HG02798 (cell line): ENCODE data around the gene PARP15.
"Not testable (repeated sequence)": the region's sequence is repeated elsewhere in the genome, so short reads cannot be mapped to it uniquely, and the experiment has no call there.

Source experiments
- ATAC-seq: cut with Tn5 transposase; IDR thresholded peaks from one replicate; pipeline ENCODE4 v1.9.1; 2021; ENCODE audit warnings: mild to moderate bottlenecking; ENCODE audit not compliant: unreplicated experiment, poor library complexity

The PARP15 gene

GRCh38 chr3:122612696-122613095, 35.2 kb downstream of the PARP15 start:
- no peak for ATAC-seq

GRCh38 chr3:122615303-122615702, 37.9 kb downstream of the PARP15 start:
- ATAC-seq: no peak

GRCh38 chr3:122618614-122619013, 41.2 kb downstream of the PARP15 start:
- ATAC-seq: no peak

- ATAC-seq: no peak
These were observed 41.6 kb downstream of the PARP15 start for GRCh38 chr3:122619040-122619439.

- ATAC-seq: no peak
These were observed 42.9 kb downstream of the PARP15 start for GRCh38 chr3:122620399-122620798.

GRCh38 chr3:122621112-122621511, 43.7 kb downstream of the PARP15 start:
- peak; percentile 48 for ATAC-seq

- no peak for ATAC-seq
These were observed 45.8 kb downstream of the PARP15 start for GRCh38 chr3:122623031-122623829.

GRCh38 chr3:122626515-122627180, 49.2 kb downstream of the PARP15 start:
- no peak for ATAC-seq

GRCh38 chr3:122627301-122627700, 49.9 kb downstream of the PARP15 start:
- no peak for ATAC-seq

GRCh38 chr3:122628567-122628966, 51.1 kb downstream of the PARP15 start:
- ATAC-seq: no peak

GRCh38 chr3:122629763-122630162, 52.3 kb downstream of the PARP15 start:
- no peak for ATAC-seq

GRCh38 chr3:122635789-122636188, 58.3 kb downstream of the PARP15 start:
- no peak for ATAC-seq

GRCh38 chr3:122636697-122637096, 59.2 kb downstream of the PARP15 start:
- no peak for ATAC-seq

- ATAC-seq: no peak
These were observed 63.1 kb downstream of the PARP15 start for GRCh38 chr3:122640437-122640999.

GRCh38 chr3:122642935-122643334, 65.5 kb downstream of the PARP15 start:
- ATAC-seq: peak; percentile 88

GRCh38 chr3:122646146-122646988, 68.9 kb downstream of the PARP15 start:
- no peak for ATAC-seq

- not testable (repeated sequence) for ATAC-seq
These were observed 73.9 kb downstream of the PARP15 start for GRCh38 chr3:122651233-122651907.

- not testable (repeated sequence) for ATAC-seq
These were observed 74.5 kb downstream of the PARP15 start for GRCh38 chr3:122651962-122652361.

- not testable (repeated sequence) for ATAC-seq
These were observed 80.9 kb downstream of the PARP15 start for GRCh38 chr3:122658336-122658735.
